Osteoblast (primary cell): ENCODE results near the gene DBI. TPM values are rescaled to one million over a fixed set of nuclear protein-coding genes. Genes with fewer than 3 reads are reported as not detected.

Experiments used
- DNase-seq: peaks from one replicate; pipeline ENCODE4 v3.0.0; 2011; ENCODE audit warnings: low spot score, mixed read lengths; ENCODE audit not compliant: insufficient read length; ENCODE audit errors: missing footprints
- H2AFZ ChIP-seq: 2 replicates; pipeline ENCODE4 v1.6.0; 2011; ENCODE audit warnings: mild to moderate bottlenecking, low read length
- H3K27ac ChIP-seq: 2 replicates; pipeline ENCODE4 v1.5.1; 2011; ENCODE audit warnings: mild to moderate bottlenecking, low read depth, low read length, moderate library complexity
- H3K27me3 ChIP-seq: 2 replicates; pipeline ENCODE4 v1.6.0; 2012; ENCODE audit warnings: mild to moderate bottlenecking, control low read depth, inconsistent platforms, low read length, moderate library complexity; ENCODE audit not compliant: insufficient read depth
- H3K36me3 ChIP-seq: 2 replicates; pipeline ENCODE4 v1.5.1; 2011; ENCODE audit warnings: mild to moderate bottlenecking, low read length, control low read depth, moderate library complexity; ENCODE audit not compliant: insufficient read depth
- H3K4me1 ChIP-seq: 2 replicates; pipeline ENCODE4 v1.5.1; 2011; ENCODE audit warnings: mild to moderate bottlenecking, low read length, control low read depth, moderate library complexity; ENCODE audit not compliant: insufficient read depth
- H3K4me2 ChIP-seq: 2 replicates; pipeline ENCODE4 v1.6.0; 2011; ENCODE audit warnings: mild to moderate bottlenecking, low read length; ENCODE audit not compliant: insufficient read depth
- H3K4me3 ChIP-seq: fragments of 200-600 bp; sonication (generic); 3 replicates; pipeline ENCODE4 v1.5.1; 2012; ENCODE audit warnings: mild to moderate bottlenecking, low read length, inconsistent platforms; ENCODE audit not compliant: insufficient read depth
- H3K79me2 ChIP-seq: 2 replicates; pipeline ENCODE4 v1.6.0; 2012; ENCODE audit warnings: mild to moderate bottlenecking, low read length, control low read depth, inconsistent platforms; ENCODE audit not compliant: insufficient read depth
- H3K9me3 ChIP-seq: 2 replicates; pipeline ENCODE4 v1.5.1; 2011; ENCODE audit warnings: low read depth, low read length, control low read depth
- H4K20me1 ChIP-seq: 2 replicates; pipeline ENCODE4 v1.6.0; 2012; ENCODE audit warnings: mild to moderate bottlenecking, low read length, control low read depth; ENCODE audit not compliant: insufficient read depth
- total RNA-seq: library from RNA; depleted of rRNA; stranded (reverse); fragments of >200 nt; gene quantifications from 2 replicates; pipeline ENCODE4 v1.2.3, GENCODE V29; 2012
- TF ChIP-seq, protein P1 (sequence below): IDR thresholded peaks from 2 replicates; pipeline ENCODE4 v1.5.1; 2011; ENCODE audit warnings: mild to moderate bottlenecking, low read depth, low read length, moderate library complexity; ENCODE audit errors: extremely low read depth

Gene DBI
- total RNA-seq, 1 donor: 65.1 TPM

DNA sequence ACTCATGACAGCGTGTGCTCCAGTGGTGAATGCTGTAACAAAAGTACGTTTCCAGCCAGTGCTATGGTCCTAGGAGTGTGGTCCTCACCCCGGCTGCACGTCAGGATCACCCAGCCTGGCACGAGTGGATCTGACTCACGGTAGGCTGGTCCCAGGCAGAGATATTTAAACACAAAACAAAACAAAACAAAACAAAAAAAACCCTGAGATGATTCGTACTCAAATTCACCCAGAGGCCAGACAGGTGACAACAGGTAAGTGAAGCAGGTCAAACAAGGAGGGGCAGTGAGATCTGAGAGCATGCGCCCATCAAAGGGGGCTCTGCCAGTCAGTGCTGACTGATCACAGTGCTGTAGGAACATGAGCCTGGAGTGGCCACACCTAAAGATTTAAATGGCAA lies 43.3 kb upstream of the DBI start:
- H4K20me1 ChIP-seq: no peaks in the 10 kb centered on the region
- H3K36me3 ChIP-seq: no peaks in the 10 kb centered on the region
- no peaks in the 10 kb centered on the region for H3K9me3 ChIP-seq
- no peak overlapping the region for H2AFZ ChIP-seq
- TF ChIP-seq, protein P1, sequence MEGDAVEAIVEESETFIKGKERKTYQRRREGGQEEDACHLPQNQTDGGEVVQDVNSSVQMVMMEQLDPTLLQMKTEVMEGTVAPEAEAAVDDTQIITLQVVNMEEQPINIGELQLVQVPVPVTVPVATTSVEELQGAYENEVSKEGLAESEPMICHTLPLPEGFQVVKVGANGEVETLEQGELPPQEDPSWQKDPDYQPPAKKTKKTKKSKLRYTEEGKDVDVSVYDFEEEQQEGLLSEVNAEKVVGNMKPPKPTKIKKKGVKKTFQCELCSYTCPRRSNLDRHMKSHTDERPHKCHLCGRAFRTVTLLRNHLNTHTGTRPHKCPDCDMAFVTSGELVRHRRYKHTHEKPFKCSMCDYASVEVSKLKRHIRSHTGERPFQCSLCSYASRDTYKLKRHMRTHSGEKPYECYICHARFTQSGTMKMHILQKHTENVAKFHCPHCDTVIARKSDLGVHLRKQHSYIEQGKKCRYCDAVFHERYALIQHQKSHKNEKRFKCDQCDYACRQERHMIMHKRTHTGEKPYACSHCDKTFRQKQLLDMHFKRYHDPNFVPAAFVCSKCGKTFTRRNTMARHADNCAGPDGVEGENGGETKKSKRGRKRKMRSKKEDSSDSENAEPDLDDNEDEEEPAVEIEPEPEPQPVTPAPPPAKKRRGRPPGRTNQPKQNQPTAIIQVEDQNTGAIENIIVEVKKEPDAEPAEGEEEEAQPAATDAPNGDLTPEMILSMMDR: no peak
- H3K4me2 ChIP-seq: no peak overlapping the region
- H3K27ac ChIP-seq: no peak overlapping the region
- H3K4me1 ChIP-seq: no peaks in the 10 kb centered on the region
- DNase-seq: no peak
- no peaks in the 10 kb centered on the region for H3K27me3 ChIP-seq
- H3K79me2 ChIP-seq: no peaks in the 10 kb centered on the region
- H3K4me3 ChIP-seq: no peak overlapping the region

DNA sequence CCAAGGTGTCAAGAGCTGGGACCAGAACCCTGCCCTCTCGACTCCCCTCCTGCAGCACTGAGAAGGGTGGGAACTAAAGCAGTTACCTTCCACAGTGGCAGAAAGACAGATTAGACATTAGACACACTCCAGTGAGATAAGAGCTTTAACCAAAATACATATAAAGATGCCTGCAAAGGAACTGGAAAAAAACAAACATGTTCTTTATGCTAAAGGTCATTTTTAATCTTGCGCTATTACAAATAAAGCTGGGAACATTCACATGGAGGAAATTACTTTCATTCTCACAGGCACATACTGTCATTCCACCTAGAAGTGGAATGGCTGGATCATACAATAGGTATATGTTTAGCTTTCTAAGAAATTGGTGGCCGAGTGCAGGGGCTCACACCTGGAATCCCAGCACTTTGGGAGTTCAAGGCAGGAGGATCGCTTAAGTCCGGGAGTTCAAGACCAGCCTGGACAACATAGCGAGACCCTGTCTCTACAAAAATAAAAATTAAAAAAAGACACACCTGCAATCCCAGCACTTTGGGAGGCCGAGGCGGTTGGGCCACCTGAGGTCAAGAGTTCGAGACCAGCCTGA lies 42.0 kb upstream of the DBI start:
- TF ChIP-seq, protein P1: no peak
- H3K4me3 ChIP-seq: no peak overlapping the region
- H3K36me3 ChIP-seq: no peaks in the 10 kb centered on the region
- H3K27ac ChIP-seq: no peak overlapping the region
- H3K27me3 ChIP-seq: no peaks in the 10 kb centered on the region
- H3K4me2 ChIP-seq: no peak overlapping the region
- no peak overlapping the region for H2AFZ ChIP-seq
- no peak for DNase-seq
- no peaks in the 10 kb centered on the region for H3K79me2 ChIP-seq
- H3K9me3 ChIP-seq: no peaks in the 10 kb centered on the region
- H4K20me1 ChIP-seq: no peaks in the 10 kb centered on the region
- no peaks in the 10 kb centered on the region for H3K4me1 ChIP-seq

DNA sequence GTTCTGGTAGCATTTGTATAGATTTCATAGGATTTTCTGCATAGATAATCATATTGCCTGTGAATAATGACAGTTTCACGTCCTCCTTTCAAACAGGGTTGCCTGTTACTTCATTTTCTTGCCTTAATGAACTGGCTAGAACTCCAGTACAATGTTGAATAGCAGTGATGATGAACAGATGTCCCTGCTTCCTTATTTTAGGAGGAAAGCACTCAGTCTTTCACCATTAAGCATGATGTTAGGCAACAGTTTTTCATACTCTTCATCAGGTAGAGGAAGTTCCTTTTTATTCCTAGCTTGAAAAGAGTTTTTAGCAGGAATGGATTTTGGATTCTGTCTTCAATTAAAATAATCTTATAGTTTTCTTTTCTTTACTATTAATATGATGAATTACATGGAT lies 39.8 kb upstream of the DBI start:
- H3K4me3 ChIP-seq: no peak overlapping the region
- no peaks in the 10 kb centered on the region for H3K36me3 ChIP-seq
- no peaks in the 10 kb centered on the region for H3K79me2 ChIP-seq
- no peaks in the 10 kb centered on the region for H3K9me3 ChIP-seq
- H4K20me1 ChIP-seq: no peaks in the 10 kb centered on the region
- no peak overlapping the region for H3K27ac ChIP-seq
- TF ChIP-seq, protein P1: no peak
- DNase-seq: no peak
- H2AFZ ChIP-seq: no peak overlapping the region
- no peaks in the 10 kb centered on the region for H3K27me3 ChIP-seq
- H3K4me2 ChIP-seq: no peak overlapping the region
- H3K4me1 ChIP-seq: no peaks in the 10 kb centered on the region

DNA sequence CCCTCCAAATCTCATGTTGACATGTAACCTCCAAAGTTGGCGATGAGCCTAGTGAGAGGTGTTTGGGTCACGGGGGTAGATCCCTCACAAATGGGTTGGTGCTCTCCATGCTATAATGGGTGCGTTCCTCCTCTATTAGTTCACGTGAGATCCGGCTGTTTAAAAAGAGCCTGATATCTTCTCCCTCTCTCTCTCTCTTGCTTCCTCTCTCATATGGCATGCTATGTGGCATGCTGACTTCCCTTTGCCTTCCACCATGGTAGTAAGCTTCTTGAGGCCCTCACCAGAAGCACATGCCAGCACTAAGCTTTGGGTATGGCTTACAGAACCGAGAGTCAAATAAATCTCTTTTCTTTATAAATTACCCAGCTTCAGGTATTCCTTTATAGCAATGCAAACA lies 39.3 kb upstream of the DBI start:
- no peaks in the 10 kb centered on the region for H3K27me3 ChIP-seq
- no peak overlapping the region for H2AFZ ChIP-seq
- TF ChIP-seq, protein P1: no peak

More for the DNA sequence above, 39.3 kb upstream of the DBI start:
- no peaks in the 10 kb centered on the region for H3K79me2 ChIP-seq
- DNase-seq: no peak
- no peaks in the 10 kb centered on the region for H3K9me3 ChIP-seq
- no peaks in the 10 kb centered on the region for H4K20me1 ChIP-seq
- no peaks in the 10 kb centered on the region for H3K36me3 ChIP-seq
- no peak overlapping the region for H3K4me3 ChIP-seq
- no peaks in the 10 kb centered on the region for H3K4me1 ChIP-seq
- H3K4me2 ChIP-seq: no peak overlapping the region
- H3K27ac ChIP-seq: no peak overlapping the region
